ENCODE data around the gene WWOX. TPM values are rescaled to one million over a fixed set of nuclear protein-coding genes. Genes with fewer than 3 reads are reported as not detected.

The WWOX gene
- total RNA-seq, 2 donors from 2014 or later: 30.0 to 35.4 TPM

DNA sequence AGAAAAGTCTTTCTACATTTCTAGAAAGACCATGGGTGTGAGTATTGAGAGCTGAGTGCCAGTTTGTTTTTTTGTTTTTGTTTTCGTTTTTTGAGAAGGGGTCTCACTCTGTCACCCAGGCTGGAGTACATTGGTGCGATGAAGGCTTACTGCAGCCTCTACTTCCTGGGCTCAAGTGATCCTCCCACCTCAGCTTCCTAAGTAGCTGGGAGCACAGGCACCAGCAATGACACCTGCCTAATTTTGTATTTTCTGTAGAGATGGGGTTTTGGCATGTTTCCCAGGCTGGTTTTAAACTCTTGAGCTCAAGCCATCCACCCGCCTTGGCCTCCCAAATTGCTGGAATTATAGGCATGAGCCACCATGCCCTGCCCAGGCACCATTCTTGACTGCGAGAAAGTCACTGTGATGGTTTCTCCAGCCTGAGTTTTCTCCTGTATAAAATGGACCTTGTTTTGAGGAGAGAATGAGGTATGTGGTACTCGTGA is 827.3 kb downstream of the WWOX start:
- Histone ChIP-seq H3K36me3 (ENCODE audit: control insufficient read depth, insufficient read depth, low read length) (no peaks in the 10 kb centered on the region), H3K4me3 (ENCODE audit: low read length) (no peak overlapping the region), H3K27ac (ENCODE audit: low read depth, low read length) (no peak overlapping the region), H3K9ac (ENCODE audit: extremely low read depth, low read length, poor library complexity, severe bottlenecking) (no peak overlapping the region), H3K27me3 (ENCODE audit: control insufficient read depth, insufficient read depth, low read length, poor library complexity, severe bottlenecking) (no peaks in the 10 kb centered on the region), H3K9me3 (ENCODE audit: control insufficient read depth, low read length) (peaks cover 25% of the 10 kb centered on the region), H3K4me1 (ENCODE audit: control insufficient read depth, insufficient read depth, low read length) (no peaks in the 10 kb centered on the region)
- TF ChIP-seq, protein P1, sequence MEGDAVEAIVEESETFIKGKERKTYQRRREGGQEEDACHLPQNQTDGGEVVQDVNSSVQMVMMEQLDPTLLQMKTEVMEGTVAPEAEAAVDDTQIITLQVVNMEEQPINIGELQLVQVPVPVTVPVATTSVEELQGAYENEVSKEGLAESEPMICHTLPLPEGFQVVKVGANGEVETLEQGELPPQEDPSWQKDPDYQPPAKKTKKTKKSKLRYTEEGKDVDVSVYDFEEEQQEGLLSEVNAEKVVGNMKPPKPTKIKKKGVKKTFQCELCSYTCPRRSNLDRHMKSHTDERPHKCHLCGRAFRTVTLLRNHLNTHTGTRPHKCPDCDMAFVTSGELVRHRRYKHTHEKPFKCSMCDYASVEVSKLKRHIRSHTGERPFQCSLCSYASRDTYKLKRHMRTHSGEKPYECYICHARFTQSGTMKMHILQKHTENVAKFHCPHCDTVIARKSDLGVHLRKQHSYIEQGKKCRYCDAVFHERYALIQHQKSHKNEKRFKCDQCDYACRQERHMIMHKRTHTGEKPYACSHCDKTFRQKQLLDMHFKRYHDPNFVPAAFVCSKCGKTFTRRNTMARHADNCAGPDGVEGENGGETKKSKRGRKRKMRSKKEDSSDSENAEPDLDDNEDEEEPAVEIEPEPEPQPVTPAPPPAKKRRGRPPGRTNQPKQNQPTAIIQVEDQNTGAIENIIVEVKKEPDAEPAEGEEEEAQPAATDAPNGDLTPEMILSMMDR (conservative IDR thresholded peaks at IDR 0.05): no peak
- H3K36me3 Mint-ChIP-seq (ENCODE audit: low read depth): peaks cover 7% of the 10 kb centered on the region
- peaks cover 24% of the 10 kb centered on the region for H3K9me3 Mint-ChIP-seq
- H3K27me3 Mint-ChIP-seq (ENCODE audit: insufficient read depth): no peaks in the 10 kb centered on the region
- no peak for DNase-seq
- no peaks in the 10 kb centered on the region for H3K4me1 Mint-ChIP-seq
- no peak overlapping the region for H3K4me3 Mint-ChIP-seq
- no peak overlapping the region for H3K27ac Mint-ChIP-seq
- WGBS, 2 experiments (ENCODE audit: insufficient coverage in 1 of 2, insufficient read length in 1 of 2): 93 to 96% methylated on average over 4 to 5 of the region's 5 CpGs

DNA sequence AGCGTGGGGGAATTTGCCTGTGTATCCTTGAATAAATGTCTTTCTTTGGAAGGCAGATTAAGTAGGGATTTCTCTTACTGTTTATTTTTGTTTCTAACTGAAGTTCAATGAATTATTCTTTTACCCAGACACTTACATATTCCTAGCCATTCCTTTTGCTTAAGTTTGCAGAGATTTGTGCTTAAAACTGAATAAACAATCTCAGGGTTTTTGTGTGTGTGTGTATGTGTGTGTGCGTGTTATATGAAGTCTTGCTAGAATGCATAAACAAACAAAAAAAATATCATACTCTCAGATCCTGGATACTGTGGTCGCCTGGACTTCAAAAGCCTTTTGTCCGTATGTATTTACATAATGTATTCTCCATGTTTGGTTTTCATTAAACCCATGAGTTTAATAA is 828.3 kb downstream of the WWOX start:
- Histone ChIP-seq H3K4me3 (ENCODE audit: low read length) (no peak overlapping the region), H3K9me3 (ENCODE audit: control insufficient read depth, low read length) (peaks cover 15% of the 10 kb centered on the region), H3K27ac (ENCODE audit: low read depth, low read length) (no peak overlapping the region), H3K36me3 (ENCODE audit: control insufficient read depth, insufficient read depth, low read length) (no peaks in the 10 kb centered on the region), H3K4me1 (ENCODE audit: control insufficient read depth, insufficient read depth, low read length) (no peaks in the 10 kb centered on the region), H3K9ac (ENCODE audit: extremely low read depth, low read length, poor library complexity, severe bottlenecking) (no peak overlapping the region), H3K27me3 (ENCODE audit: control insufficient read depth, insufficient read depth, low read length, poor library complexity, severe bottlenecking) (no peaks in the 10 kb centered on the region)
- TF ChIP-seq, protein P1 (conservative IDR thresholded peaks at IDR 0.05): no peak
- no peak overlapping the region for H3K4me3 Mint-ChIP-seq
- DNase-seq: no peak
- 92% methylated on average over 1 of the region's 4 CpGs; no CpG with 5 or more reads in 1 of the 2 experiments for WGBS, 2 experiments (ENCODE audit: insufficient coverage in 1 of 2, insufficient read length in 1 of 2)
- H3K36me3 Mint-ChIP-seq (ENCODE audit: low read depth): peaks cover 3% of the 10 kb centered on the region
- H3K27me3 Mint-ChIP-seq (ENCODE audit: insufficient read depth): no peaks in the 10 kb centered on the region
- no peak overlapping the region for H3K27ac Mint-ChIP-seq
- peaks cover 15% of the 10 kb centered on the region for H3K9me3 Mint-ChIP-seq
- H3K4me1 Mint-ChIP-seq: no peaks in the 10 kb centered on the region

DNA sequence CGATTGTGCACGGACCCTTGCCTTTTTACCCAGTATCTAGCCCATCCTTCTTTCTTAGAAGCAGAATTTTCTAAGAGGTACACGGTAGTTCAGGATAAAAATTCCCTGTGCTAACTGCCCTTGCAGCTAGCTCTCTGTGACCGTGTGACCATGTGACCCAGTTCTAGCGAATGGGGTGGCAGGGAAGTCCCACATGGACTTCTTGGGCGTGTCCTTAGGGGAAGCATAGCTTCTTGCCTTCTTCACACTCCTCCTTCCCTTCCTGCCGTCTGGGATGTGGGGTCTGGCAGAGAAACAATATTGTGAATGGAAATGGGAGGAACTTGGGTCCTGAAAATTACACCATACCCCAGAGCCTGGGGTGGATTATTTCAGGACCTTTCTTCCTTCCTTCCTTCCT is 830.4 kb downstream of the WWOX start:
- WGBS, 2 experiments (ENCODE audit: insufficient coverage in 1 of 2, insufficient read length in 1 of 2): 93 to 94% methylated on average over 3 to 6 of the region's 7 CpGs
- TF ChIP-seq, protein P1 (conservative IDR thresholded peaks at IDR 0.05): no peak
- Mint-ChIP-seq H3K27ac (no peak overlapping the region), H3K36me3 (ENCODE audit: low read depth) (no peaks in the 10 kb centered on the region), H3K4me1 (no peaks in the 10 kb centered on the region), H3K27me3 (ENCODE audit: insufficient read depth) (no peaks in the 10 kb centered on the region), H3K9me3 (no peaks in the 10 kb centered on the region), H3K4me3 (no peak overlapping the region)
- Histone ChIP-seq H3K9ac (ENCODE audit: extremely low read depth, low read length, poor library complexity, severe bottlenecking) (no peak overlapping the region), H3K36me3 (ENCODE audit: control insufficient read depth, insufficient read depth, low read length) (no peaks in the 10 kb centered on the region), H3K4me3 (ENCODE audit: low read length) (no peak overlapping the region), H3K9me3 (ENCODE audit: control insufficient read depth, low read length) (no peaks in the 10 kb centered on the region), H3K27ac (ENCODE audit: low read depth, low read length) (no peak overlapping the region), H3K4me1 (ENCODE audit: control insufficient read depth, insufficient read depth, low read length) (no peaks in the 10 kb centered on the region), H3K27me3 (ENCODE audit: control insufficient read depth, insufficient read depth, low read length, poor library complexity, severe bottlenecking) (no peaks in the 10 kb centered on the region)
- no peak for DNase-seq

Data from endodermal cell (in vitro differentiated cells).